HG03097 (cell line): Measurements from ENCODE around the gene SEMA5B.

Experiments
- ATAC-seq: cut with Tn5 transposase; IDR thresholded peaks from one replicate; pipeline ENCODE4 v1.9.1; 2021; ENCODE audit not compliant: unreplicated experiment, low FRiP score

SEMA5B gene

DNA sequence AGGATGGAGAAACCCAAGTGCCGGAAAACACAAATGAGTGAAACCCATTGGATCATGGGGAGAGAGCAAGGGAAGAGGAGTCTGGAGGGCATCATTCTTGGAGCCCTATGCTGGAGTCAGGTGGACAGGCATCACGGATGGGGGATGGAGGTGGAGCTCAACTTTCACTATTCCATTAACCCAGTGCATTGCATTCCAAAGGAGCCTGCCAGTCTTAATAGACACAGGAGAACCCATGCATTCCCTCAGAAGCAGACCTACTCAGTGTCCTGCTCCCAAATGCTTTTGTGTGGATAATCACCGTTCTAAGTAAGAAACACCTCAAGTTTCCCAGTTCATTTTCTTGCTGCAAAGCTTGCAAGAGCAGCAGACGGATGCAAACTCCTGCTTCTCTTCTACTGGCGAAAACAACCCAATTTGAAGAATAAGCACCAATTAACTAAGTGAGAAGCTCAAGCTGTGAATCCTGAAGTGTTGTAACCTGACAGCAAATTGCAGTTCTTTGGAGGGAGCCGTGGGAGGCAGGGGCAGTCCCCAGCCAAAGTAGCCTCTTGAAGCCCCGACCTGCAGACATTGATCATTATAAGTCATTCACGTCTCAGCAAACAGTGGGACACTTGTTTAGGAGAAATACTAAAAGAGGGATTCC lies 25.3 kb downstream of the SEMA5B start:
- no peak for ATAC-seq

DNA sequence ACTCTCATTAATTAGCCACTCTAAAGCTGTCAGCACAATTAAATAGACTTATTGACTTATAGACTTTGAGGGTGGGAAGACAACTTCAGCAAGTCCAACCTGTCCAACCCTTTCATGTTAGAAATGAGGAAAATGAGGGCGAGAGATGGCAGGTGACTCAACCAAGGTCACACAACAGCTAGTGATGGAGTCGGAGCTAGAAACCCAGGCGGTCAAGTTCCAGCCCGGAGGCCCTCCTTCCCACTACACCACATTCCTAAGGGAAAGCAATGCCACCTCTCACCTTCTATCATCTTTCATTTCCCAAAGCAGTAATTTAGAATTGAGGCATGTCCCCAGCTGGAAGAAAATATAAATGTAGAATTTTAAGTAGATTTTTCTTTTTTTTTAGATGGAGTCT lies 28.7 kb downstream of the SEMA5B start:
- ATAC-seq, result no peak

DNA sequence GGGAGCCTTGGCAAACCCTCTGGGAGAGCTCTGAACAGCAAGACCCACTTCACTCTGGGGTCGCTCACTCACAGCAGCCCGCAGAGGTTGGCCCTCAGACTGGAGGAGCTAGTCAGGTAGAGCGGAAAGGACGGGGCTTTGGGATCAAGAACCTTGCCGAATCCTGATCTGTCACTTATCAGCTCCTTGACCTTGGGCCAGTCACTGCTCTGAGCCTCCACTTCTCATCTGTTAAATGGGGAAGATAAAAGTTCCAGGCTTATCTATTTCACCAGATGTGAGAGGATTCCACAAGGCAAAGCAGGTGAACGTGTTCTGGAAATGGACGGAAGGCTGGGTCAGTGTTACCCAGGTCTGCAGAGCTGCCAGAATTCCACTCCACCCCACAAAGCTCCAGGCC lies 29.4 kb downstream of the SEMA5B start:
- no peak for ATAC-seq

DNA sequence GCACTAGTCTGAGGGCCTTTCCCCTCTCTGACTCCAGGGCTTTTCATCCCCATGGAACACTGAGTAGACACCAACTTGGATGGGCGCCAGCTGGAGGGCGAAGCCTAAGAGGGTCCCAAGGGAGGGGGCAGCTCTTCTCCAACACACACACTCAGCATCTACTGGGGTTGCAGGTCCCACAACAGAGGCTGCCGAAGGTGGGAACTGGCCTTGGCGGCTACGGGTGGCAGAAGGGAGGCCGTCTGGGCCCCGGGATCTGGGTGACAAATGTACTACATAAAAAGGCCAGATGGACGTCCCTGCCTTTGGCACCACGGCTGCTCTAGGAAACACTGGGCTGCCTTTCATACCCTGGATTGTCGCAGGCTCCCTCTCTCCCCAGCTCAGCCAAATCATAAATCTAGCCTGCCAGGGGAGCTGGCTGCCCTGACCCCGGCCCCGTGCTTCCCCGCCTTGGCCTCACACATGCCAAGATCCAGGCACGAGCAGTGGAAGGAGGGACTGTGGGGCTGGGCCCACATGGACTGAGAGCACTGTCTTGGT lies 31.5 kb downstream of the SEMA5B start:
- ATAC-seq, result no peak

DNA sequence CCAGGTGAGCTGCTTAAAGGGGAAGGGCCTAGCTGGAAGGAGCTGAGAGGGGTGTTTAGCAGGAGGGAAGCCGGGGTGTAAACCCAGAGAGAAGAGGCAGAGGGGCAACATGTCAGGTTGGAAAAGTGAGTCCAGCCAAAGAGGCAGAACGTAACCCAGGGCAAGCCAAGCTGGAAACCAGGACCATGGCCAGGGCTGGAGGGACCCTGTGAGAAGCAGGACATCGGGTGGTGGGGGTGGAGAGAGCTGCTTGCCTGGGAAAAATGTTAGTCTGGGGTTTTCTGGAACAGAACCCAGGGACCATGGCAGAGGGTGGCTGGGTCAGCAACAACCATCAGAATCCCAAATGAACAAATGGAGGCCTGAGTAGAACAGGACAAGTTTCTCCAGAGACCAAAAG lies 32.6 kb downstream of the SEMA5B start:
- ATAC-seq, result no peak

DNA sequence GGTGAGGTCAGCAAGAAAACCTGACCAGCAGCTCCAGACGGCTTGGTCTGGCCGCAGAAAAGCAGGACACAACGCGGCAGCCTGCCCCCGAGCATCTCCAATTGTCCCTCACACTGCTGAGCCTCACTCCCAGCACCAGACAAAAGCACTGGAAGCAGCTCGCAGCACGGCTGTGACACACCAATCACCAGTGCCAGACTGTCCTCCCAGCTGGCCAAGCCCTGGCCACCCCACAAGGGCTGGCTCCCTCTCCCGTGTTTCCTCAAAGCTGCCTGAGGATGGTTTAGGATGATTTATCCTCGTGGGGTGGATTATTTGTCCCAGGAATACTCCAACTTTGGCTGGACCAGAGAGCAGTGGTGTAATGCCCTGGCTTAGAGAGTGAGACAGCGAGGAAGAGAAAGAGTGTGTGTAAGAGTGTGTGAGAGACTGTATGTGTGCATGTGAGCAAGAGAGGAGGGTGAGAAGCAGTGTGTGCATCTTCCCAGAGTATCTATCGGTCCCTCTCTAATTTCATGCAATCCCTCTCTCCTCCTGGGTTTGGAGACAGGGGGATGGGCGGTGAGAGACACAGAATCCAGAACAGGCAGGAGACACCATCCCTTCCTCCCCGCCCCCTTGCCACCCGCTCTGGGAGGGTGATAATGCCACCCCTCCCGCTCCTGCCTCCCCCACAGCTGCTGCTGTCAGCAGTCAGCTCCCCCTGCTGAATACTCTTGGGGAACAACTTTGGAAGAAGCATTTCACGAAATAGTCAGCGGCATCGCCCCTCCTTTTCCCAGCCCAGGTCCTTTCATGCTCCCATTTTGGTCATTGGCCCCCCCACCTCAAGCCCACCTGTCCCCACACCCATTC lies 34.2 kb downstream of the SEMA5B start:
- ATAC-seq, result no peak

DNA sequence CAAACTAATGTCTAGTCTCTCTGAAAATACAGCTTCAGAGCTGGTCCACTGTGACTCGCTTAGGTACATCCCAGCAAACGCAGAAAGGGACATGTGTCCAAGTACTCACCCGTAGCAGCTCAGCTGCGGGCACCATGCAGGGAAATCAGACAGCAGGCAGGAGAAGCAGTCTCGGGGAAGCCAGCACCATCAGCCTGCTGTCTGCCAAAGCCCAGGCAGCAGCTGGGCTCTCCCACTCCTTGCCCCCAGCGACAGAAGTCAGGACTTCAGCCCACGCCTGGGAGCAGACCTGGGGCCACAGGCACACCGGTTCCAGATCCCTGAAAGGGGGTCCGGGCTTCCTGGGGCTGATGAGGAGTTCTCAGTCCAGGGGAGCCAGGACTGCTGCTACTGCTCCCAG lies 34.9 kb downstream of the SEMA5B start:
- ATAC-seq, result no peak

DNA sequence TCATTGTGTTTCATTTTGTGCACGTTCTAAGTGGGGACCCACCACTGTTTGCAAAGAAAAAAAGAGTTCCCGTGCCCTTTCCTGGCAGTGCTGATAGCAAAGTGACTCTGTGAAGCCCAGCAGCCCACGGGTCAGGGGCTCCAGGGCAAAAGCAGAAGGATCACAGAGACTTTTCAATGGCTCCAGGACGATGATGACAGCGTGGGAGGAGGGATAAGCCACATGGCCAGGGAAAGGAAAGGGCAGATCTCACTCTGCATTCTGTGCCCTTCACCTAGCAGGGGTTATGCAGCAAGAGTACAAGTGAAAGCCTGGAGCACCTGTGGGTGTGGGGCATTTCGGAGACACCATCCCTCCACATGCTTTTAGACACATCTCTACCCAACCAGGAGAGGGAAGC lies 35.4 kb downstream of the SEMA5B start:
- ATAC-seq, result no peak

DNA sequence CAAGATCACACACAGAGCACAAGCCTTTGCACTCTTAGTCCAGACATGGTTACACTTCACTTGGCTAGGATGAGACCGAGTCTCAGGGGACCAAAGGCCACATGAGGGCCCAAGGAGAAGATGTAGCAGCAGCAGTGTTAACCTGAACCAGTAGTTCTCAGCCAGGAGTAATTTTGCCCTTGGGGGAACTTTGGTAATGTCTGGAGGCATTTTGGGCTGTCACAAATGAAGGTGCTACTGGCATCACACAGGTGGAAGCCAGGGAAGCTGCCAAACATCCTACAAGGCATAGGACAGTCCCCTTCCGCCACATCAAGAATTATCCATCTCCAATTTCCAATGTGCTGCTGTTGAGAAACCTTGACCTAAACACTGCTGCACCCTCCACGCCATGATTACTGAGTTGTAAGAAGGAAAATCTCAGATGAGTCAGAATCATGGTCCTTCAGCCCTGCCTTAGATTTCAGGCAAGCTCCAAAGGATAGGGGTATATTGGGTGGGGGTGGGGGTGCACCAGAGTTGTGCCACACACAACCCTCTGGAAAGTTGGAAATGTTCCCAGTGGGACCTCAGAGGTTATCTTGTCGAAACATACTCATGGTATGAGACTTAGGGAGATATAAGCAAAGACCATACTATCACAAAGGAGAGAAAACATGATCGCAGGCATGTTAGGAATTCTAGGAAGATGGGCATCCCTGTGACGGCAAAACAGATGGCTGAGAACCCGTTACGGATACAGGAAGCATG lies 36.2 kb downstream of the SEMA5B start:
- no peak for ATAC-seq

DNA sequence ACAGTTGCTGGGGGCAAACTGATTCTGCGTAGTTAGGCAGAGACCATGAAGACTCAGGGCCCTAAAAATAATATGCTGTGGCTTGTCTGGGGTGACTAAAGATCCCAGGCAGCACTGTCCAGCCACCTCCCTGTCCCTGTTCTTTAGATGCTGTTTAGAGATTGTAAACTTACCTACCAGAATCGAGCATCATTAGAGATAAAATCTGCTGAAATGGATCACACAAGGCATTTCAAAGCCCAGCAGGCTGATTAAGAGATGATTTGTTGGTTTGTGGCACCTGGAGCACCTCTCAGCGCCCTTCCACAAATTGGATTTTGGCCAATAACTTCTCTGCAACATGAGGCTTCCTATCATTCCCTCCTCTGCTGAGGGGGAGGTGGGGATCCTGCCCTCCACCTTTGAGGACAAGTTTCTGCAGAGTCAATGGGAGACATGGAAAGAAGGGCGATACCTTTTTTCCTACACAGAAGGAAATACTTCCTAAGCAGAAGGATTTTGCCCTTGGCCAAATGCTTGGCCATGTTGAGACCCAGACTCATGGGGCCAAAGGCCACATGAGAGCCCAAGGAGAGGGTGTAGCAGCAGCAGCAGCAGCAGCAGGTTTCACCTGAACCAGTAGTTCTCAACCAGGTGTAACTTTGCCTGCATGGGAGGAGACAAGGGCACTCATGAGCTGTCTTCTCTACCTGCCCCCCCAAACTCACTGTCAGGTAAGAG lies 37.5 kb downstream of the SEMA5B start:
- ATAC-seq, result no peak

DNA sequence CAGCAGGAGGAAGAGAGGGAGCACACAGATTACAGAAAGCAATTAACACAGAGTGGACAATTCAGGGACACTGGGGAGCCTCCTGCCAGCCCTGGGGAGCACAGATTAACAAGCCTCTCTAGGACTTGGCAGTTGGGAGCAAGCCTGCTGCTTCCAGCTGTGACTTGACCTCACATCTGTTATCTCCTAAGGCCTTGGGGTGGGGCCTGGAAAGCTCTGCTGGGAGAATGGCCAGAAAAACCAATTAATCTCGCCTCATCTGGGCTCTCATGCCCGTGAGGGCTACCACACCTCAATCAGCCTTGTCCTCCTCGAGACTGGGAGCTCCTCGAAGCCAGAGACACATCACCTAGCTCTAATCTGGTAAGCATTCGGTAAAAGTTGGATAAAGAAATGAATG lies 39.1 kb downstream of the SEMA5B start:
- no peak for ATAC-seq

DNA sequence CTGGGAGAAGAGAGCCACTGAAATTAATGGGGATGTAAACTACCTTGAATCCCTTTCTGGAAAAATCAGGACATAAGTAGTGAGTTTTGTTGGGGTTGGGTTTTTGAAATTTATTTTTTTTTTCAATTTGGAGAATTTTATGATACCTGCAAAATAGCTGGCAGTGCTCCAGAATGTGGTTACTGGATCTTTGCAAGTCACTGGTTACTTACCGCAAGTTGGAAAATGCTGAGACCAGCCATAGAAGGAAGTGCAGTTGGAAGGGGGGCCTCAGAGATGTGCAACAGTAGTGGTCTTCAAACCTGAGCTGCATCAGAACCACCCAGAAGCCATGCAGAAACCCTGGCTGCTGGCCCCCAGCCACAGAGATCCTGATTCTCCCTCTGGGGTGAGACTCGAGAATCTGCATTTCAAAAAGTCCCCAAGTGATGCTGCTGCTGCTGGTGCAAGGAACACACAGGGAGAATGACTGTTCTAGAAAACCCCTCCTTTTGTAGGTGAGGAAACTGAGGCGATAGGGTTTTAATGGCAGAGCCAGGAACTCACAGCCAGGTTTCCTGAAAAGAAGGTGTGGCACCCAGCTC lies 39.7 kb downstream of the SEMA5B start:
- ATAC-seq, result no peak

DNA sequence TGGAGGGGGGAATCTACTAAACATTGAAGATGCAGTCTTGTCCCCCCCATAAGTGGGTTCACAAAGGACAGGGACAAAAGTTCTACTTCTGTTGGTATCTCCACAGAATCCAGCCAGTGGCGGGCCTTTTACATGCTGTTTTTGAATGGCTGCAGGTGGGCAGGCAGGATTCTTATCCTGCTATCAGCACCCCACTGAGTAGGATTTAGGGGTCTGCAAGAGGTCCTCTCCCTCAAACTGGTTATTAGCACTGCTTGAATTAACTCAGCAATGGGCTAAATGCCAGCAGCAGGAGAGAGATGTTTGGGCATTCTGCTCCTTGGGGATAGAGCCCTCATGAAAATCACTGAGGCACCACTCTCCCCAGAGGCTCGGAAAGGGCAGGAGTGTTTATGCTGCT lies 40.3 kb downstream of the SEMA5B start:
- no peak for ATAC-seq

DNA sequence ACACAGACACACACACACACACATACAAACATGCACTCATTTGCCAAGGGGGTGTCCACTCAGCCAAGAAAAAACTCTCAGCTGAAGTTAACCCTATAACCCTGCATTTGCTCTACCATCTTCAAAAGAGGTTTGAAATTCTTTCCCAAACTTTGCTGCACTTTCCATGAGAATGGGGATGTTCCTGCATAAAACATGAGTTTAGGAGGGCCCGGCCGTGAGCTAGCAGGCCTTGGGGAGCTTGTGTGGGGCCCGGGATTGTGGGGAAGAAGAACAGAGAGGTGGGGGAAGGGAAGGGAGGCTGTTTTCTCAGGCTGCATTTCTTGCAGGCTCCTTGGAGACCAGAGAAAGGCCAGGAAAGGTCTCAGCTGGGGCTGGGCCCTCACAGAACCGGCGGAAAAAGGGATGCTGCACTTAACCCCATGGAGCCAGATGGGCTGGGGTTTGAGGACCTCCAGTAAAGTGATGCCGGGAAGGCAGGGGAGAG lies 40.8 kb downstream of the SEMA5B start:
- no peak for ATAC-seq

DNA sequence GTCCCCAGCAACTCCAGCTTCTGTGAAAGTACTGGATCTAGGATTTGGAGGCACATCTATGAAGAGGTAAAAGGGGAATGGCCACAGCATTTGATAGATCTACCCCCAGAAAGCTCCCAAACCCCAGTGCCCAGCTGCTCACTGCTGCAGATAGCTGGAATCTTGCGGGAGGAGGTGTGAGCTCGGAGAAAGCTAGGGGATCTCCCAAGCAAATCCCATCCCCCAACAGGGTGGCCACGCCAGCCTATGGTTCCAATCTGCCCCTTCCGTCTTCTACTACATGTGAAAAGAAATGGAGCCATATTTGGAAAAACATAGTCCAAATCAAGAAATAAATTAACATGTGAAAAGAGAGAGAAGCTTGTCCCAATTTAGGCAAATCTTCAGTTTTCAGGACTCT lies 42.0 kb downstream of the SEMA5B start:
- ATAC-seq, result no peak

DNA sequence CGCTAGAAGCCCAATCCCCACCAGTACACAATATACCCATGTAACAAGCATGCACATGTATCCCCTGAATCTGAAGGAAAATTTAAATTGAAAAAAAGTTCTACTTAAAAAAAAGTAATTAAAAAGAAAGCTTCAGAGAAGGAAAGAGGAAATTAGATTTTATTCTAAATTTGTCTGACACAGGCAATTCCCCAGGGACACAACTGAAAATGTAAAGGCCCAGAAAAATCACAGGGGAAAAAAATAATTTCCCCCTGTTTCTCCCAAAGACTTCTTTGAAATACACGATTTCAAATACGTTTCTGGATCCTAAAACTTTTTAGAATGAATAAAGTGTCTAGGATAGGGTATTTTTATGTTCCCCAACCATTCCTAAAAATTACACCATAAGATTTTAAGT lies 42.9 kb downstream of the SEMA5B start:
- ATAC-seq, result no peak

DNA sequence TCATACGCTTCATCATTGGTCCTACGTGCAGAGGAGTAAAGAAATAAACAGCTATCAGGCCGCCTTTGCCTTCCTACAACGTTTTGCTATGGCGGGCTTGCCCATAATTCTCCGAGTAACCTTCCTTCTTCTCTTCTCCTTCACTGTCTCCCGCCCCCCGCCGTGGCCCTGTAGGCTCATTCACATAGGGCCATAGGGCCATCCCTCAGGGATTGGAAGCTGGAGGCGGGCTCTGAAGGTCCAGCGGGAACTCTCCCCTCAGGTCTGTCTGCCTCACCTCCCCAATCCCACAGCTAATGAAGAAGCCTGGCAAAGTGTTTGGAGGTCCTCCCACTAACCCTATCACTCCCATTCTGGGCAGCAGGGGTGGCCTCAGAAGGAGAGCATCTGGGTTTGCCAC lies 43.6 kb downstream of the SEMA5B start:
- ATAC-seq, result no peak

DNA sequence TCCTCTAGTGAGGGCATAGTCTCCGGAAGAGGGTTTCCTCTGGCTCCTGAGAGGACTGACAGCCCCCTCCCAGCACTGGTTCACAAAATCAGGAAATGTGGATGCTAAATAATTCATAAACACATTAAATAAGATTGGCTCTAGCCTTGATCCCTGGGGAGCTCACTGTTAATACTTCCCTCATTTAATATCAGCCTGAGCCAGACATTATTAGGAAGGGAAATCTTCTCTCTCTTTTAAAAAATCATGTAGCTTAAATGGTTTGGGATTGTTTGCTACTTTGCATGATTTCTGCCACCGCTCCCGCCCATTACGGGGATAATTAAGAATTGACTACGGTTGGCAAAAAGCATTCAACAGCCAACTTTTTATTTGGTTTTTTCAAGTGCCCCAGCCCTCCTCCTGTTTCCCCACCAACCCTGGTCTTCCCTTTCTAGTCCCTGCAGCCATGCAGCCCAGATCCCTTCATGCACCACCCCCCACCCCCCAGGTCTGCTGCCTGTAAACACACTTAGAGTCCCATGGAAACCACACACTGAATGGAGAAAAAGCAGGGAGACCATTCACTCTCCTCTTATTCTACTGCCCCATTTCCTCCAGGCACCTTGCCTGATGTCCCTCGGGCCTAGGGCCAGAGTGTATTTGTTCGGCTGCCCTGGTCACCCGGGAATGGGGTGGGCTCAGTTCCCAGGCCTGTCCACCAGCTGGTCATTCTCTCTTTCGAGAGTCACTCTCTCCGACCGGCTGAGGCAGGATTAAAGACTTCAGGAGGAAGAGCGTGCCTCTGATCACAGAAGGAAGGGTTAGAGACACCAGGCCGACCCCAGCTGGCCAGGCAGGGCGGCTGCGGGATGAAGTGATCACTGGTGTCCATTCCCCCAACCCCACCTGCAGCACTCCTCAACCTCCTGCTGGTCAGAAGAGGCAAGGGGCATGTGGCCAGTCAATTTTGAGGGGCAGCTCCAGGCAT lies 45.1 kb downstream of the SEMA5B start:
- no peak for ATAC-seq

DNA sequence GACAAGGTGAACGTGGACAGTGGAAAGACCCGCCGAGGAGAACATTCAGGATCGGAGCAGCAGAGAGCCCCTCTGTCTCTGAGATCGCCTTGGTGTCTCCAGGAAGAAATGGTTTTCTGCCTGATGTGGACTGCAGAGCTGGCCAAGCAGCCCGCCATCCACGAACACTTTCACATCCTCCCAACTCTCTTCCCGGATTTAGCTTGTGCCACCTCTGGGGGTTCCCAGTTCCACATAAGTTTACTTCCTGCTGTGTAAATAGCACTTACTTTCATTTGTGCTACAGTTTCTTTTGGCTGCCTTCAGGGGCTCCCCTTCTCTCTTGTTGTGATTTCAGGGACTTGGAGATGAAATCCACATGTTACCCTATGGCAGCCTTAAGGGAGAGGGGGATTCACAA lies 48.4 kb downstream of the SEMA5B start:
- no peak for ATAC-seq
